Panc1 (cell line): ENCODE data around the gene ATP13A2.

Experiments used
- CTCF ChIP-seq: fragments of 450-650 bp; IDR thresholded peaks from 2 replicates; pipeline ENCODE4 v1.5.1; 2017; ENCODE audit warnings: mild to moderate bottlenecking
- POLR2AphosphoS5 ChIP-seq: IDR thresholded peaks from 2 replicates; pipeline ENCODE4 v1.6.1; 2012; ENCODE audit warnings: mild to moderate bottlenecking, low read depth, low read length, moderate library complexity
- REST ChIP-seq, 2 experiments: IDR thresholded peaks; 2 replicates each; pipeline ENCODE4 v1.6.1; 2011 to 2012; ENCODE audit warnings: low read depth in 2 of 2, control low read depth in 1 of 2, low read length in 1 of 2, mild to moderate bottlenecking in 1 of 2, moderate library complexity in 1 of 2; ENCODE audit not compliant: insufficient read depth in 1 of 2
- SIN3A ChIP-seq: IDR thresholded peaks from 2 replicates; pipeline ENCODE4 v1.6.1; 2012; ENCODE audit warnings: low read depth, mild to moderate bottlenecking, low read length, moderate library complexity, borderline replicate concordance; ENCODE audit not compliant: insufficient read depth
- TCF7L2 ChIP-seq: IDR thresholded peaks from 2 replicates; pipeline ENCODE4 v1.6.1; 2011; ENCODE audit warnings: mild to moderate bottlenecking, low read depth, low read length, inconsistent platforms

GRCh38 chr1:16986560-16986959 lies 25.2 kb downstream of the ATP13A2 start:
- TF ChIP-seq CTCF (no peak), POLR2AphosphoS5 (no peak), REST (IDR thresholded peaks at IDR 0.05; ENCODE audit: insufficient read depth in 1 of 2, low read depth in 2 of 2, low read length in 1 of 2) (no peak), TCF7L2 (no peak), SIN3A (no peak)
